HG03135 (cell line): ENCODE measurements around the gene NUTM2B.
"Not testable (repeated sequence)": the region's sequence is repeated elsewhere in the genome, so short reads cannot be mapped to it uniquely, and the experiment has no call there.

ENCODE experiments used
- ATAC-seq: cut with Tn5 transposase; IDR thresholded peaks from one replicate; pipeline ENCODE4 v1.9.1; 2021; ENCODE audit warnings: mild to moderate bottlenecking, moderate library complexity; ENCODE audit not compliant: unreplicated experiment

The NUTM2B gene

DNA sequence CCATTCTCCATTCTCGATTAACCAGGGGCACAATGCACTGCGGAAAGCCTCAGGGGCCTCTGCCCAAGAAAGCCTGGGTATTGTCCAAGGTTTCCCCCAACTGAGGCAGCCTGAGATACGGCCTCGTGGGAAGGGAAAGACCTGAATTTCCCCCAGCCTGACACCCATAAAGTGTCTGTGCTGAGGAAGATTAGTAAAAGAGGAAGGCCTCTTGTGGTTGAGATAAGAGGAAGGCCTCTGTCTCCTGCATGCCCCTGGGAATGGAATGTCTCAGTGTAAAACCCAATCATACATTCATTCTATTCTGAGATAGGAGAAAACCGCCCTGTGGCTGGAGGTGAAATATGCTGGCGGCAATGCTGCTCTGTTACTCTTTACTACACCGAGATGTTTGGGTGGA lies 41.8 kb downstream of the NUTM2B start:
- not testable (repeated sequence) for ATAC-seq

- ATAC-seq: not testable (repeated sequence)
Observed at GRCh38 chr10:79748510-79748909, 45.5 kb downstream of the NUTM2B start.

- ATAC-seq: not testable (repeated sequence)
Observed at GRCh38 chr10:79753601-79754000, 50.6 kb downstream of the NUTM2B start.

DNA sequence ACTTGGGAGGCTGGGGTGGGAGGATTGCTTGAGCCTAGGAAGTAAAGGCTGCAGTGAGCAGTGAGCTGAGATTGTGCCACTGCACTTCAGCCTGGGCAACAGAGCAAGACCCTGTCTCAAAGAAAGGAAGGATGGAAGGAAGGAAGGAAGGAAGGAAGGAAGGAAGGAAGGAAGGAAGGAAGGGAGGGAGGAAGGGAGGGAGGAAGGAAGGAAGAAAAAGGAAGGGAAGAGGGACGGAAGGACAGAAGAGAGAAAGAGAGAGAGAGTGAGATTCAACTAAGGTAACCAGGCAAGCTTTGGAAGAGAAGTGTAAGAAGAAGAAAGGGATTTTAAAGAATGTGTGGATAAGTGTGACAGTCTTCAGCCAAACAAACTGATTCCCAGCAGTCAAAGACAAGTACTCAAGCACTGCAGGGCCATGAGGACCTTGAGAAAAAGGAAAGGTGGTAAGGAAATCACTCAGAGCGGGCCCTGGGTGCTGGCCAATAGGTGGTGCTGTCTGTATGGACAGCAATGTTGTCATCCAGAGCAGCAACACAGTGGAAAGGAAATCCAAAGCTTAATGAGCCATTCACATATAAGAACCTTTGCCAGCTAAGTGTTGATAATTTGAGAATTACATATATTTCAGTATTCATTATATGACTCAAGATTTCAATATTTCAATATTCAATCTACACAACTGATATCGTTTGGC lies 55.4 kb downstream of the NUTM2B start:
- ATAC-seq: not testable (repeated sequence)
